Measurements from ENCODE around the gene USP5.

Gene USP5

GRCh38 chr12:6834254-6834653 is 17.7 kb upstream of the USP5 start:
- Histone ChIP-seq H3K27ac (ENCODE audit: low read depth, low read length) (no peak overlapping the region), H3K36me3 (ENCODE audit: insufficient read depth, low read length) (peaks cover 40% of the 10 kb centered on the region)

GRCh38 chr12:6834873-6835272 is 17.1 kb upstream of the USP5 start:
- no peak overlapping the region for H3K4me3 ChIP-seq (ENCODE audit: low read depth in 1 of 2, low read length in 2 of 2)
- no peak overlapping the region for H3K9ac ChIP-seq (ENCODE audit: low read length)
- peaks cover 2% of the 10 kb centered on the region for H3K4me1 ChIP-seq (ENCODE audit: insufficient read depth, low read length)
- no peak overlapping the region for H3K27ac ChIP-seq (ENCODE audit: low read depth, low read length)
- H3K9me3 ChIP-seq (ENCODE audit: low read length) = no peaks in the 10 kb centered on the region
- H3K27me3 ChIP-seq (ENCODE audit: control insufficient read depth in 1 of 2, insufficient read depth in 2 of 2, low read length in 2 of 2) = no peaks in the 10 kb centered on the region
- H3K36me3 ChIP-seq (ENCODE audit: insufficient read depth, low read length) = peaks cover 45% of the 10 kb centered on the region

More at GRCh38 chr12:6834254-6834653, 17.7 kb upstream of the USP5 start:
- peaks cover 7% of the 10 kb centered on the region for H3K4me1 ChIP-seq (ENCODE audit: insufficient read depth, low read length)
- H3K27me3 ChIP-seq (ENCODE audit: control insufficient read depth in 1 of 2, insufficient read depth in 2 of 2, low read length in 2 of 2) = no peaks in the 10 kb centered on the region
- no peak overlapping the region for H3K4me3 ChIP-seq (ENCODE audit: low read depth in 1 of 2, low read length in 2 of 2)
- H3K9me3 ChIP-seq (ENCODE audit: low read length) = no peaks in the 10 kb centered on the region
- no peak overlapping the region for H3K9ac ChIP-seq (ENCODE audit: low read length)

GRCh38 chr12:6836851-6837250 is 15.1 kb upstream of the USP5 start:
- Histone ChIP-seq H3K27me3 (ENCODE audit: control insufficient read depth in 1 of 2, insufficient read depth in 2 of 2, low read length in 2 of 2) (no peaks in the 10 kb centered on the region), H3K4me3 (ENCODE audit: low read depth in 1 of 2, low read length in 2 of 2) (no peak overlapping the region), H3K27ac (ENCODE audit: low read depth, low read length) (no peak overlapping the region), H3K4me1 (ENCODE audit: insufficient read depth, low read length) (no peaks in the 10 kb centered on the region), H3K36me3 (ENCODE audit: insufficient read depth, low read length) (peaks cover 40% of the 10 kb centered on the region), H3K9ac (ENCODE audit: low read length) (no peak overlapping the region), H3K9me3 (ENCODE audit: low read length) (no peaks in the 10 kb centered on the region)

GRCh38 chr12:6837370-6838060 is 14.4 kb upstream of the USP5 start:
- no peak overlapping the region for H3K27ac ChIP-seq (ENCODE audit: low read depth, low read length)
- H3K4me3 ChIP-seq (ENCODE audit: low read depth in 1 of 2, low read length in 2 of 2) = no peak overlapping the region
- no peaks in the 10 kb centered on the region for H3K4me1 ChIP-seq (ENCODE audit: insufficient read depth, low read length)
- no peaks in the 10 kb centered on the region for H3K9me3 ChIP-seq (ENCODE audit: low read length)
- H3K9ac ChIP-seq (ENCODE audit: low read length) = no peak overlapping the region
- H3K27me3 ChIP-seq (ENCODE audit: control insufficient read depth in 1 of 2, insufficient read depth in 2 of 2, low read length in 2 of 2) = no peaks in the 10 kb centered on the region
- H3K36me3 ChIP-seq (ENCODE audit: insufficient read depth, low read length) = peaks cover 39% of the 10 kb centered on the region

GRCh38 chr12:6838854-6839253 is 13.1 kb upstream of the USP5 start:
- Histone ChIP-seq H3K36me3 (ENCODE audit: insufficient read depth, low read length) (peaks cover 29% of the 10 kb centered on the region), H3K27ac (ENCODE audit: low read depth, low read length) (no peak overlapping the region), H3K4me3 (ENCODE audit: low read depth in 1 of 2, low read length in 2 of 2) (no peak overlapping the region), H3K4me1 (ENCODE audit: insufficient read depth, low read length) (no peaks in the 10 kb centered on the region), H3K27me3 (ENCODE audit: control insufficient read depth in 1 of 2, insufficient read depth in 2 of 2, low read length in 2 of 2) (no peaks in the 10 kb centered on the region), H3K9me3 (ENCODE audit: low read length) (no peaks in the 10 kb centered on the region), H3K9ac (ENCODE audit: low read length) (no peak overlapping the region)

- Histone ChIP-seq H3K4me3 (ENCODE audit: low read depth in 1 of 2, low read length in 2 of 2) (no peak overlapping the region), H3K9me3 (ENCODE audit: low read length) (no peaks in the 10 kb centered on the region), H3K9ac (ENCODE audit: low read length) (no peak overlapping the region), H3K27me3 (ENCODE audit: control insufficient read depth in 1 of 2, insufficient read depth in 2 of 2, low read length in 2 of 2) (no peaks in the 10 kb centered on the region), H3K36me3 (ENCODE audit: insufficient read depth, low read length) (peaks cover 34% of the 10 kb centered on the region), H3K4me1 (ENCODE audit: insufficient read depth, low read length) (no peaks in the 10 kb centered on the region), H3K27ac (ENCODE audit: low read depth, low read length) (no peak overlapping the region)
Measured at GRCh38 chr12:6839482-6840201, 12.3 kb upstream of the USP5 start.

- Histone ChIP-seq H3K4me1 (ENCODE audit: insufficient read depth, low read length) (no peaks in the 10 kb centered on the region), H3K36me3 (ENCODE audit: insufficient read depth, low read length) (peaks cover 39% of the 10 kb centered on the region), H3K9ac (ENCODE audit: low read length) (no peak overlapping the region), H3K4me3 (ENCODE audit: low read depth in 1 of 2, low read length in 2 of 2) (no peak overlapping the region), H3K9me3 (ENCODE audit: low read length) (no peaks in the 10 kb centered on the region), H3K27me3 (ENCODE audit: control insufficient read depth in 1 of 2, insufficient read depth in 2 of 2, low read length in 2 of 2) (no peaks in the 10 kb centered on the region), H3K27ac (ENCODE audit: low read depth, low read length) (no peak overlapping the region)
Measured at GRCh38 chr12:6840330-6840729, 11.6 kb upstream of the USP5 start.

- Histone ChIP-seq H3K9ac (ENCODE audit: low read length) (no peak within 1 kb of the TSS), H3K9me3 (ENCODE audit: low read length) (no peaks in the 10 kb centered on the region), H3K4me3 (ENCODE audit: low read depth in 1 of 2, low read length in 2 of 2) (no peak within 1 kb of the TSS), H3K36me3 (ENCODE audit: insufficient read depth, low read length) (peaks cover 41% of the 10 kb centered on the region), H3K27me3 (ENCODE audit: control insufficient read depth in 1 of 2, insufficient read depth in 2 of 2, low read length in 2 of 2) (no peaks in the 10 kb centered on the region), H3K27ac (ENCODE audit: low read depth, low read length) (no peak within 1 kb of the TSS), H3K4me1 (ENCODE audit: insufficient read depth, low read length) (no peaks in the 10 kb centered on the region)
Measured at GRCh38 chr12:6840761-6841515, 11.0 kb upstream of the USP5 start, which contains the start of gene GNB3. Gene GNB3, plus strand, starts transcription at chr12:6840925. Its CDS starts 363 bp downstream, at chr12:6841288.

GRCh38 chr12:6842075-6842474 is 9.9 kb upstream of the USP5 start:
- Histone ChIP-seq H3K27ac (ENCODE audit: low read depth, low read length) (no peak overlapping the region), H3K9me3 (ENCODE audit: low read length) (no peaks in the 10 kb centered on the region), H3K9ac (ENCODE audit: low read length) (no peak overlapping the region), H3K36me3 (ENCODE audit: insufficient read depth, low read length) (peaks cover 44% of the 10 kb centered on the region), H3K4me3 (ENCODE audit: low read depth in 1 of 2, low read length in 2 of 2) (no peak overlapping the region), H3K4me1 (ENCODE audit: insufficient read depth, low read length) (no peaks in the 10 kb centered on the region), H3K27me3 (ENCODE audit: control insufficient read depth in 1 of 2, insufficient read depth in 2 of 2, low read length in 2 of 2) (no peaks in the 10 kb centered on the region)

- Histone ChIP-seq H3K9me3 (ENCODE audit: low read length) (no peaks in the 10 kb centered on the region), H3K27ac (ENCODE audit: low read depth, low read length) (no peak overlapping the region), H3K4me1 (ENCODE audit: insufficient read depth, low read length) (no peaks in the 10 kb centered on the region), H3K9ac (ENCODE audit: low read length) (no peak overlapping the region), H3K36me3 (ENCODE audit: insufficient read depth, low read length) (peaks cover 42% of the 10 kb centered on the region), H3K4me3 (ENCODE audit: low read depth in 1 of 2, low read length in 2 of 2) (no peak overlapping the region), H3K27me3 (ENCODE audit: control insufficient read depth in 1 of 2, insufficient read depth in 2 of 2, low read length in 2 of 2) (no peaks in the 10 kb centered on the region)
Measured at GRCh38 chr12:6843118-6843902, 8.6 kb upstream of the USP5 start.

GRCh38 chr12:6845395-6845794 is 6.6 kb upstream of the USP5 start:
- H3K9ac ChIP-seq (ENCODE audit: low read length) = no peak overlapping the region
- H3K27me3 ChIP-seq (ENCODE audit: control insufficient read depth in 1 of 2, insufficient read depth in 2 of 2, low read length in 2 of 2) = no peaks in the 10 kb centered on the region
- no peak overlapping the region for H3K27ac ChIP-seq (ENCODE audit: low read depth, low read length)
- H3K9me3 ChIP-seq (ENCODE audit: low read length) = no peaks in the 10 kb centered on the region
- H3K4me1 ChIP-seq (ENCODE audit: insufficient read depth, low read length) = no peaks in the 10 kb centered on the region
- peaks cover 28% of the 10 kb centered on the region for H3K36me3 ChIP-seq (ENCODE audit: insufficient read depth, low read length)
- H3K4me3 ChIP-seq (ENCODE audit: low read depth in 1 of 2, low read length in 2 of 2) = no peak overlapping the region

Data from muscle layer of colon (tissue), 2 donors.